NCI-H1417 (cell line): Measurements from ENCODE around the gene ZNF430.
"Not testable (repeated sequence)": the region's sequence is repeated elsewhere in the genome, so short reads cannot be mapped to it uniquely, and the experiment has no call there.

Source experiments
- DNase-seq, 3 experiments: peaks; one replicate each; lab custom pipeline; 2025; lab: John Stamatoyannopoulos, UW

Gene ZNF430

DNA sequence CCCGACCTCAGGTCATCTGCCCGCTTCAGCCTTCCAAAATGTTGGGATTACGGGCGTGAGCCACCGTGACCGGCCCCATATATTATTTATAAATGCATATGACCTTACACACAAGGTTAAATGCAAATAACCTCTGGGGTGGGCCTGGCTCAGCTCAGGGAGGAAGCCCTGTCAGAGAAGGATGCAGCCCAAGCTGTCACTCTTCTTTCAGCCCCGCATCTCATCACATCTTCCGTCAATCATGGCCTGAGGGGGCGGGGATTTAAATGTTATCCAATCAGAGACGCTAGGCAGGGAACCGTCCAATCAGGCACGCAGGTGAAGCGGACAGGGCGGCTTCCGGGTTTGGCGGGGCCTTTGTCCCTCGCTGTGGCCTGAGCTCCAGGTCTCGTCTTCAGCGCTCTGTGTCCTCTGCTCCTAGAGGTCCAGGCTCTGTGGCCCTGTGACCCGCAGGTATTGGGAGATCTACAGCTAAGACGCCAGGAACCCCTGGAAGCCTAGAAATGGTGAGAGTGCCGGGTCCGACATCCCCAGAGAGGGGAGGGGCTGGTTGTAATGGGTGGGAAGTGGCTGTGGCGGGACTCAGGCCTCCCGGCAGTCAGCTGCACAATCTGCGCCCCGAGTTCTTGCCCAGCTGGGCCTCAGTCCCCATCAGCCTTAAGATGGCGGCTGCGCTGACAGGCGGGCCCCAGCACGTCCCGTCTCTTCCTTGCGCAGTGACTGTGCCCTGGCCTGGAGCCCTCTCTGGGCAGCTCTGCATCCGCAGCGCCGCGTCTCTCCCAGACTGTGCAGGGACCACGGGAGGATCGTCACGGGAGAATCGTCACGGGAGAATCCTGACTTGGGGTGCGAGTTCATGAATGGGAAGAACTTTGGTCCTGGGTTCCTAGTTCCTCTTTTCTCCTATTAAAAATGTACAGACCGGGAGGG lies at the start of gene ZNF430:
ZNF430 (plus strand) TSS at position 360 of the 930 bp plus-strand sequence; CDS start at position 504, 144 bp downstream.
- peak; percentile 91 to 99 (median 95) for DNase-seq

DNA sequence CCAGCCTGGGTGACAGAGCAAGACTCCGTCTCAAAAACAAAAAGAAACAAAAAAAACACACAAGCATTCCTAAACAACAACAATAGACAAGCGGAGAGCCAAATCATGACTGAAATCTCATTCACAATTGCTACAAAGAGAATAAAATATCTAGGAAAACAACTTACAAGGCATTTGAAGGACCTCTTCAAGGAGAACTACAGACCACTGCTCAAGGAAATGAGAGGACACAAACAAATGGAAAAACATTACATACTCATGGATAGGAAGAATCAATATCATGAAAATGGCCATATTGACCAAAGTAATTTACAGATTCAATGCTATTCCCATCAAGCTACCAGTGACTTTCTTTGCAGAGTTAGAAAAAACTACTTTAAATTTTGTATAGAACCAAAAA lies 27.7 kb upstream of the ZNF430 start:
- DNase-seq: not testable (repeated sequence)

DNA sequence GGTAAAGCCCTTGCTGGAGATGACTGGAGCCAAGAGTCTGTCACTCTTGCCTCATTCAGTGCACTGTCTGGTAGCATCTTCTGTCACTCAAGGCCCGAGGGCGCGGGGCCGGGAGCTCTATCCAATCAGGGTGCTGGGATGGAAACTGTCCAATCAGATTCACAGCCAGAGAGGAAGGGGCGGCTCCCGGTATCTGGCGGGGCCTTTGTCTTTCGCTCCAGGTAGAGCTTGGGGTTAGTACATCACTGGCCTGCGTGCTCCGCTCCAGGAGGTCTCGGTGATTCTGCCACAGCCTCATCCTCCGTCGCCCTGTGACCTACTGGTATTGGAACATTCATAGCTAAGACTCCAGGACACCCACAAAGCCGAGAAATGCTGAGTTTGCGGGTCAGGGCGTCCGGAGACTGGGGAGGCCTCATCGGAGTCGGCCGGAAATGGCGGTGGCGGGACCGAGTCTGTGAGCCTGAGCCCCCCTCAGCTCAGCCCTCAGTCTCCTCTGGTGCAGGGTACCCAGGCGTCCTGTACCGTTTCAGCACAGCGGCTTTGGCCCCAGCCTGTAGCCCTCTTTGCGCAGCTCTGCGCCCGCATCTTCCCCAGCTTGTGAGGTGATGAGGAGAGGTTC lies 20.6 kb upstream of the ZNF430 start:
- peak; percentile 59 to 91 (median 81) for DNase-seq

DNA sequence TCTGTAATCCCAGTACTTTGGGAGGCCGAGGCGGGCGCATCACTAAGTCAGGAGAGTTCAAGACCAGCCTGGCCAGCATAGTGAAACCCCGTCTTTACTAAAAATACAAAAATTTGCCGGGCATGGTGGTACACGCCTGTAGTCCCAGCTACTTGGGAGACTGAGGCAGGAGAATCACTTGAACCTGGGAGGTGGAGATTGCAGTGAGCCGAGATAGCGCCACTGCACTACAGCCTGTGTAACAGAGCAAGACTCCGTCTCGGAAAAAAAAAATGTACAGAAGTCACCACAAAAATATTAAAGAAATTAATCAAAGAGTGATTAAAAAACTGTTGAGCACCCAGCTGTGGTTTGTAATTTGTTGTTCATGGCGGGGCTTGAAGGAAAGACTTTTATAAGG lies 781 bp downstream of the ZNF430 start:
- not testable (repeated sequence) for DNase-seq

DNA sequence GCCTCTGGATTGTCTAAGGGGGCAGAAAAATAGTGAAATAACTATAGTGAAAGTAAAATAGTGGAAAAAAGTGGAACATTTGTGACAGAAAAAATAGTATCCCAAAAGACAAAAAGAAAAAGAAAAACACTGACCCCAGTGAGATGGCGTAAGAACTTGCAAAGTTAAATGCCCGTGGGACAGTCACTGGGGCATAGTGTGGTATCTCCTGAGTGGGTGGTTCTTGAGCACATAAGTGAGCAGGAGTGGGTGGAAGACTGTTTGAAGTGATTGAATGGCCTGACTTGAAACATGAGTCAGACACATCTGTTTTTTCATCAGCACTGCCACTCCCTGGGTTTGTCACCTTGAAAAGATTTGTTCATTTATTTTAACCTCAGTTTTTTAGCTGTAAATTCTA lies 2.5 kb downstream of the ZNF430 start:
- no peak for DNase-seq

DNA sequence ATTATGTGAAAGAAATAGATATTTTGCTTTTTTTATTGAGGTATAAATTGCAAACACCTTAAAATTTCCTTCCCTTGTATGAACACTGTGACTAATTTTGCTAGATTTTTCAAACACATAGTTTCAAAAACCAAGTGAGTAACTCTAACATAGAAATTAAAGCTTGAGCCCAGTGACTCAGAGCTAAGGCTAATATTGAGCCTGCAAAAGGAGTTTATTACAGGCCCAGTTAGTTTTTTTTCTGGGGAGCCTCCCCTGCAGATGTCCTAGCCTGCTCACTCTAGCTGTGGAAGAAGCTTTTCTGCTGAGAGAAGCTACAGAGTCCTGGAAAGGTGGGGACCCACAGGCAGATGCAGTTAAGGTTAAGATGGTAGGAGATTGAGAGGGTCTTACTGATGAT lies 3.4 kb downstream of the ZNF430 start:
- no peak for DNase-seq

DNA sequence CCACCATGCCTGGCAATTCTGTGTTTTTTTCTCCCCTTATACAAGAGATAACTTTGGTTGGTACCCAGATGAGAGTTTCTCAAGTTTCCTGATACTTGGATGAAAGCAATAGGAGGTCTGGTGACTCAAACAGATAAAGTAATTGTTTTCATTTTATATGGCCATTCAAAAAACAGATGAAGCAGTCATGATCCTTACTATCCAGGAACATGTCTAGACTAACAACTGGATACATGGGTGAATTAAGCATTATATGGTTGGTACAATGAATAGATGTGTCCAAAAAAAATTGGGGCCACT lies 8.5 kb downstream of the ZNF430 start:
- no peak for DNase-seq

DNA sequence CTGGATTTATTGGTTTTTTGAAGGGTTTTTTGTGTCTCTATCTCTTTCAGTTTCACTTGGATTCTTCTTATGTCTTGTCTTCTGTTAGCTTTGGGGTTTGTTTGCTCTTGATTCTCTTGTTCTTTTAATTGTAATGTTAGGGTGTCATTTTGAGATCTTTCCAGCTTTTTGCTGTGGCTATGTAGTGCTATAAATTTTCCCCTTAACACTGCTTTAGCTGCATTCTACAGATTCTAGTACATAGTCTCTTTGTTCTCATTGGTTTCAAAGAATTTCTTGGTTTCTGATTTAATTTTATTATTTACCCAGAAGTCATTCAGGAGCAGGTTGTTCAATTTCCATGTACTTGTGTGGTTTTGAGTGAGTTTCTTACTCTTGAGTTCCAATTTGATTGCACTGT lies 24.6 kb downstream of the ZNF430 start:
- DNase-seq: no peak

DNA sequence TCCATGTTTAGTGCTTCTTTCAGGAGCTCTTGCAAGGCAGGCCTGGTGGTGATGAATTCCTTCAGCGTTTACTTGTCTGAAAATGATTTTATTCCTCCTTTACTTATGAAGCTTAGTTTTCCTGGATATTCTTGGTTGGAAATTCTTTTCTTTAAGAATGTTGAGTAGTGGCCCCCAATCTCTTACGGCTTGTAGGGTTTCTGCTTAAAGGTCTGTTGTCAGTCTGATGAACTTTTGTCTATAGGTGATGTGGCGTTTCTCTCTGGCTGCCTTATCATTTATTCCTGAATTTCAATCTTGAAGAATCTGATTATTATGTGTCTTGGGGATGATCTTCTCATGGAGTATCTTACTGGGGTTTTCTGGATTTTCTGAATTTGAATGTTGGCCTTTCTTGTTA lies 26.0 kb downstream of the ZNF430 start:
- no peak for DNase-seq

DNA sequence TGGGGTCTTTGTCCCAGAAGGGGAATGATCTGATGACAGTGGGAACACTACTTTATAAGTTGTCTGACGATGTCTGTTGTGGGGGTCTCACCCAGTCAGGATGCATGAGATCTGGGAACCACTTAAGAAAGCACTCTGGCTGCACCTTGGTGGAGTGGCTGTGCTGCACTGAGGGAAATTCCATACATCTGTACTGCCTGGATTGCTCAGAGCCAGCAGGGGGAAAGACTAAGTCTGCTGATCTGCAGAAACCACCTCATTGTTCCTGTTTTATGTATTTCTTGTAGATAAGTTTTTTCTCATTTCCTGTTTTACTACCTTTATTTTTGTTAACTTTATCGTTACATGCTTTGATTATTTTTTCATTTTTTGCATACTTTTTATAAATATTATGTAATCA lies 27.3 kb downstream of the ZNF430 start:
- no peak for DNase-seq

DNA sequence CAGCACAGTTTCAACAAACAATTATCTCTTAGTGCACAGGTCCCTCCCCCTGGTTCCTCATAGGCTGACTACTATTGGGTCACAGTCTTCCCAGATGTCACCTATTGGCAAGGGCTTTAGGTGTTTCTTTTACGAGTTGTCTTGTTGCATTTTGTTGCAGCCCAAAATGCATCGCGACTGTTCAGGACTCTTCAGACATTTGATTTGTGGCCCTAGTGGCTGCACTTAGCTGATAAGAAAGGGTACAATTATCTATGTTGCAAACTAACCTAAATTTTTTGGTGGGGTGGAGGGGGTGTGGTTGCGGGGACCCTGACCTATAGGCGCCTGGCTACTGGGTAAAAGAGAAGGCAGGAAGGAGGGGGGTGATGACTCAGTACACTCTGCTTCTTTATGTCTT lies 32.4 kb downstream of the ZNF430 start:
- DNase-seq: no peak

DNA sequence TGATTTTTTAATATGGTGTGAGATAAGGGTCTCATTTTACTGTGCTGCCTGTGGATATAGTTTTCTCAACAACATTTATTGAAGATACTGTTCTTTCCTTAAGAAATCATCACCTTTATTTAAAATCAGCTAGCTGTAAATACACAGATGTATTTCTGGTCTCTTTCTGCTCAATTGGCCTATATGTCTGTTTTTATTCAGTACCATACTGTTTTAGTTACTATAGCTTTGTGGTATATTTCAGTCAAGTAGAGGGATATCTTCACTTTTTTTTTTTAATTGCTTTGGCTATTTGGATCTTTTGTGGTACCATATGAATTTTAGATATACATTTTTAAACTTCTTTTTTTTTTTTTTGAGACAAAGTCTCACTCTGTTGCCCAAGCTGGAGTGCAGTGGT lies 44.9 kb downstream of the ZNF430 start:
- no peak for DNase-seq

DNA sequence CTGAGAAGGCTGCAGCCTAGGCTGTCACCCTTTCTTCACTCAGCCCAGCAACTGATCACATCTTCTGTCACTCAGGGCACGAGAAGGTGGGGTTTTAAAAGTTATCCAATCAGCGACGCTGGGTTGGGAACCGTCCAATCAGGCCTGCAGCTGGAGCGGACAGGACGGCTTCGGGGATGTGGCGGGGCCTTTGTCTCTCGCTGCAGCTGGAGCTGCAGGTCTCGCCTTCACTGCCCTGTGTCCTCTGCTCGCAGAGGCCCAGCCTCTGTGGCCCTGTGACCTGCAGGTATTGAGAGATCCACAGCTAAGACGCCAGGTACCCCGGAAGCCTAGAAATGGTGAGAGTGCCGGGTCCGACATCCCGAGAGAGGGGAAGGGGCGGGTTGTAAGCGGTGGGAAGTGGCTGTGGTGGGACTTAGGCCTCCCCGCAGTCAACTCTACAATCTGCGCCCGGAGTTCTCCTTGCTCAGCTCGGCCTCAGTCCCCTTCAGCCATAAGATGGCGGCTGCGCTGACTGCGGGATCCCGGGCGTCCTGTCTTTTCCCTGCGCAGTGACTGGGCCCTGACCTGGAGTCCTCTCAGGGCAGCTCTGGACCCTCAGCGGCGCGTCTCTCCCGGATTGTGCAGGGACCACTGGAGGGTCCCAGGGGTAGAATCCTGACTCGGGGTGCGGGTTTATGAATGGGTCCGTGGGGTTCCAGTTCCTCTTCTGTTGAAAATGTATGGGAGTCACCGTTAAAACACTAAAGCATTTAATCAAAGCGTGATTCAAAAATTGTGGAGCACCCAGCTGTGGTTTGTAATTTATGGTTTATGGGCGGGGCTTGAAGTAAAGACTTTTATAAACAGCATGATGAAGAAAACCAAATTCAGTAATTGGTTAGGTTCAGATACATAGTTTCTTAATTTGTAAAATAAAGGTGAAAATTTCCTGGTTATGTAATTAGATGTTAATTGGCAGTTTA lies 61.8 kb downstream of the ZNF430 start, which contains the start of gene ZNF714:
ZNF714 (plus strand) TSS at position 193 of the 965 bp plus-strand sequence. CDS start 16,066 bp downstream, outside the sequence.
- peak in 2 of 3 experiments; percentile 91 to 97 for DNase-seq

DNA sequence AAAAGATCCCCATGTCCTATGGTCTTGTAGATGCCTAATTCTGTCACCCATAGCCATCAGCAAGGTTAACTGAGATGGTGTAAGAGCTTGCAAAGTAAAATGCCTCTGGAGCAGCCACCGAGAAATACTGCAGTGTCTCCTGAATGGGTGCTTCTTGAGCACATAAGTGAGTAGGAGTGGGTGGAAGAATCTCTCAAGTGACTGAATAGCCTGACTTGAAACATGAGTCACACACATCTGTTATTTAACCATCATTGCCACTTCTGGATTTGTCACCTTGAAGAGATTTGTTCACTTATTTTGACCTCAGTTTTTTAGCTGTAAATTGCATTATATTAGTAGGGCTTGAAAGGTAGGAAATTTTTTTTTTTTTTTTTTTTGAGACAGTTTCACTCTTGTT lies 63.9 kb downstream of the ZNF430 start:
- DNase-seq: no peak

DNA sequence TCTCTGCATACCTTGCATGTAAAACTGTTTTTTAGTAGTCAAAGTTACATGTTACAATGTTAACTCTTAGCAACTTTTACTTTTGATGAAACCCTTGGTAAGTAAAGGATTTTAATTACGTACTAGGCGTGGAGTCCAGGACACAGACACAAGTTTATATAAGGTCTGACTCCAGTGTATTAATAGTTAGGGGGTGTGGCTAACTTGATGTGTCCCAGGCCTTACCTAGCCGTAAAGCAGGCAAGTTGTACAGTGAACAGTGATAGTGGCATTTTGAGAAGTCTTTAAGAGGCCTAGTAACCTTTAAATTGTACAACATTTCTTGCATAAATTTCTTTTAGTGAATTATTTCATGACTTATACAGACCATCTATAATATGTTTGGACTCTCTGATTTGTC lies 67.4 kb downstream of the ZNF430 start:
- no peak for DNase-seq

DNA sequence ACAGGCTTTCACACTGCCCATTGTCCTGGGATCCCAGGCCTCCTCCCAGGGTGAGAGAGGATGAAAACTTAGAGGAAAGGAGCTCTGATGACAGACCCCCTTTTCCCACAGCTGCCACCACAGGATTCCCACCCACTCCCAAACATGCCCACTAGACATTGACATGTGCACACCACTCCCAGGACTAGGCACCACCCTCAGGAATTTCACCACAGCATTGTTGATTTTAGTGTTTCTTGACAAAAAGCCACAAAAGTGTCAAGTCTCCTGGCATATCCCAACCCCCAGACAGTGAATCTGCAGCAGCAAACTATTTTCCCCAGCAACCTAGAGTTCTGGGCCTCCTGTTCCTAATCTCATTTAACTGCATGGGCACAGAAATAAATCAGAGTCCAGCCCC lies 71.7 kb downstream of the ZNF430 start:
- no peak for DNase-seq

DNA sequence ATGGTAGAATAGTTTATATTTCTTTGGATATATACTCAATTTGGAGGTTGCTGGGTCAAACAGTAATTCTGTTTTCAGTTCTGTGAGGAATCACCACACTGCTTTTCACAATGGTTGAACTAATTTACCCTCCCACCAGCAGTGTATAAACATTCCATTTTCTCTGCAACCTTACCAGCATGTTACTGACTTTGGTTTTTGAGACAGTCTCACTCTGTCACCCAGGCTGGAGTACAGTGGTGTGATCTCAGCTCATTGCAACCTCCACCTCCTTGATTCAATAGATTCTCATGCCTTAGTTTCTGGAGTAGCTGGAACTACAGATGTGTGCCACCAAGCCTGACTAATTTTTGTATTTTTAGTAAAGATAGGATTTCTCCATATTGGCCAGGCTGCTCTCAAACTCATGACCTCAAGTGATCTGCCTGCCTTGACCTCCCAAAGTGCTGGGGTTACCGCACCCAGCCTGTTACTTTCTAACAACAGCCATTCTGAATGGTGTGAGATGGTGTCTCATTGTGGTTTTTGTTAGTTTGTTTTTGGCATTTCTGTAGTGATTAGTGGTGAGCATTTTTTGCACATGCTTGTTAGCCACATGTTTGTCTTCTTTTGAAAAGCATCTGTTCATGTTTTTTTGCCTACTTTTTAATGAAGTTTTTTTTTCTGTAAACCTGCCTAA lies 74.0 kb downstream of the ZNF430 start:
- DNase-seq: no peak

DNA sequence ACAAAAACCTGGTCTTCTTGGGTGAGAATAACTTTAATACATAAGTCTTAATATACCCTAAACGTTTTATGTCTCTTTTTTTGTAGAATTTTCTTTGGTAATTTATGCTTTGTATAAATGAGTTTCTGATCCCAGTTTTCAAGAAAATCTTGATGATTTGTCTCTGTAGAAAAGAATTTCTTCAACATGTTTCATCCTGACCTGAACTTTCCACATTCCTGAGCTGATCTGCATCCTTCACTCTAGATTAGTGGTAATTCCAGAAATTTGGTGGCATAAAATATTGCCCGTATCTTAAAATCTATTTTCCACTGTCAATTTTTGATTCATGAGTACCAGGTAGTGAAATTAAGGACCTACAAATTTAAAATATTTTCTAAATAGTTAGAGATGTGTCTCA lies 77.8 kb downstream of the ZNF430 start:
- DNase-seq: no peak

DNA sequence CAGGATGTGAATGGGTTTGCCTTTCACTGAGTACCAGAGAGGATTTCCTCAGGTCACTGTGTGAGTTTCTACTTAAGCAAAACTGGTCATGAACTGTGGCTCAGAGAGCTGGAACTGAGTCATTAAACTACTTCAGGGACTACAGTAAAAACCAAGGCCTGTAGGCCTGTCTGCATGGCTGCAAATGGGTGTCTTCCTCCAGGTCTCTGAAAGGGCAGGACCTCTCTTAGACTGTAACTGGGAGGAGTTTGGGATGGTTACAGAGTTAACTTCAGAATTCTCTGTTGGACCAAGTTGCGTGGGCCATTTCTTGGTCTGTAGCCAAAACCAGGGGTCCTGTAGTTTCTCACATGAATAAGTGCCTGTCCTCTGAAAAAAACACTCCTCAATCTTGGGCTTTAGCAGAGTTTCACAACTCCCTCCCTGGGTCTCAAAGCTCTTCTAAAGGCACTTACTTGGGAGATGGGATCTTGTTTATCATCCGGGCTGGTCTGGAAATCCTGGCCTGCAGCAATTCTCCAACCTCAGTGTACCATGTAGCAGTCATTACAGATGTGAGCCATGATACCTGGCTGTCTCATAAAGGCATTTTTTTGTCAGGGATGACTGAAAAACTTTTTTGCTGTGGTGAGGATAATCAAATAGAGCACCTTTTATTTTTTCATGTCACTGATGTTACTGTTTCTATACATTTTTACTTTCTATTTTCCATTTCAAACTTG lies 81.2 kb downstream of the ZNF430 start:
- DNase-seq: no peak

DNA sequence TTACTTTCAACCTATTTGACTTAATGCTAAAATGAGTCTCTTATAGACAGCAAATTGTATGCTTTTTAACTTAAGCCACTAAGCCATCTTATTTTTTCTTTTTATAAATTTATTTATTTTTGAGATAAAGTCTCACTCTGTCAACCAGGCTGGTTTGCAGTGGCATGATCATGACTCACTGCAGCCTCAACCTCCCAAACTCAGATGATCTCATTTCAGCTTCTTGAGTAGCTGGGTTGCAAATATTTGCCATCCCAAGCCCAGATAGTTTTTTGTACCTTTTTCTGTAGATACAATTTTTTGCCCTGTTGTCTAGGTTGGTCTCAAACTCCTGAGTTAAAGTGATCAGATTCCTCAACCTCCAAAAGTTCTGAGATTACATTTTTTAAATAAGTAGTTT lies 88.7 kb downstream of the ZNF430 start:
- DNase-seq: no peak
